Gastrocnemius medialis (tissue), 4 donors: ENCODE data around the gene BCL2.

Source experiments
- CTCF ChIP-seq, 5 experiments: fragments of 450-650 bp in 3 of 5; fragments of 200-600 bp in 2 of 5; sonication (generic) in 2 of 5; IDR thresholded peaks in 4 of 5; conservative IDR thresholded peaks in 1 of 5; 1 replicate in 4 of 5; 2 replicates in 1 of 5; pipeline ENCODE4 v1.5.1; 2016 to 2019; ENCODE audit warnings: antibody characterized with exemption in 5 of 5, mild to moderate bottlenecking in 3 of 5, moderate library complexity in 3 of 5
- POLR2A ChIP-seq, 2 donors: fragments of 450-650 bp; IDR thresholded peaks; one replicate each; pipeline ENCODE4 v1.6.1; 2017; ENCODE audit warnings: antibody characterized with exemption in 2 of 2, mild to moderate bottlenecking in 2 of 2, moderate library complexity in 2 of 2

GRCh38 chr18:63144748-63145147, 174.8 kb downstream of the BCL2 start:
- TF ChIP-seq POLR2A (IDR thresholded peaks at IDR 0.05) (no peak), CTCF (IDR thresholded peaks at IDR 0.05 in 4 of 5, conservative IDR thresholded peaks at IDR 0.05 in 1 of 5) (no peak)
